ENCODE results near the gene ECE2.
"Not testable (repeated sequence)": the region's sequence is repeated elsewhere in the genome, so short reads cannot be mapped to it uniquely, and the experiment has no call there.

Gene ECE2

DNA sequence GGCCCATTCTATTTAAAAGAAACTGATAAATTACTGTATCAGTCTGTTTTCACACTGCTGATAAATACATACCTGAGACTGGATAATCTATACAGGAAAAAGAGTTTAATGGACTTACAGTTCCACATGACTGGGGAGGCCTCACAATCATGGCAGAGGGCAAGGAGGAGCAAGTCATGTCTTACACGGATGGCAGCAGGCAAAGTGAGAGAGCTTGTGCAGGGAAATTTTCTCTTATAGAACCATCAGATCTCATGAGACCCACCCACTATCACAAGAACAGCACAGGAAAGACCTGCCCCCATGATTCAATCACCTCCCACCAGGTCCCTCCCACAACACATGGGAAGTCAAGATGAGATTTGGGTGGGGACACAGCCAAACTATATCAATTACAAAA, 8.6 kb upstream of the ECE2 start:
- not testable (repeated sequence) for DNase-seq (ENCODE audit: low read depth)

DNA sequence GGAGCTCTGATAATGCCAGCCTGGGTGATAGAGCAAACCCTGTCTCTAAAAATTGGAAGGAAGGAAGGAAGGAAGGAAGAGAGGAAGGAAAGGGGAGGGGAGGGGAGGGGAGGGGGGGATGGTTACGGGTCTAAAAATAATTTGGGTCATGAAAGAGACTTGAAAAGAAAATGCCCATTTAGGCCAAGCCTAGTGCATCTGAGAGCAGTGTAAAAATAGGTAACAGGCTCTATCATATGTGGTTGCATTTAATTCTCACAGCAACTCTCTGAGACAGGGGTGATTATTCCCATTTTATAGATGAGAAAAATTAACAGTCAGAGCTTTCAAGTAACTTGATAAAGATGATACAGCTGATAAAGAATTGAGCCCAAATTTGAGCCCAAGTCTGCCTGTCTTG, 3.6 kb upstream of the ECE2 start:
- DNase-seq (ENCODE audit: low read depth) = no peak

DNA sequence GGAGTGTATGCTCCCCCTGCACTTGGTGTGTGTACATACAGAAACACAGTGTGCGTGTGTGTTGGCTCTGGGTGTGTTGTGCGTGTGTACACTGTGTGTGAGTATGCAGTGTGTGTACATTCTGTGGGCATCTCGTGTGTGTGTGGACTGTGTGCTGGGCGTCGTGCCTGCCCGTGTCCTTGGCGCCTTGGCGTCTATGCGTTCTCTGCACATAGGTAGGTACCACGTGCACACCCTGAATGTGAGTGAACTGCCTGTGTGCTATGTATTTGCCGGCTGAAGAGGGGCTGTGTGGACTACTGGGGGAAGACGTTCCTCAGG, 481 bp upstream of the ECE2 start:
- no peak for DNase-seq (ENCODE audit: low read depth)

DNA sequence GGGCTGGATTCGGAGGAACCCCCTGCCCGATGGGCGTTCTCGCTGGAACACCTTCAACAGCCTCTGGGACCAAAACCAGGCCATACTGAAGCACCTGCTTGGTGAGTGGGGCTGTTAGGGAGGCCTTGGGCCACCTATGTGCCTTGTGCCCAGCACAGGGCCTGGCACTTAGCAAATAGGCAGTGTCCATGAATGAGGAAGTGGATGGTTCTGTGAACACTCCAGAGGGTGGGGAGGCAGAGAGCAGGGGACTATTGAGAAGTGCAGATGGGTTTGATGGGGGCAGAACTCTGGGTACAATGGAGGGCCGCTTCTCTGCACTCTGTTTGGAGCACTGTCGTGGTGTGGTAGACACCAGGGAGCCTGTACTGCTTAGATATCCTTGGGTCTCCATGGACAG, 1.5 kb downstream of the ECE2 start:
- DNase-seq (ENCODE audit: low read depth) = no peak

DNA sequence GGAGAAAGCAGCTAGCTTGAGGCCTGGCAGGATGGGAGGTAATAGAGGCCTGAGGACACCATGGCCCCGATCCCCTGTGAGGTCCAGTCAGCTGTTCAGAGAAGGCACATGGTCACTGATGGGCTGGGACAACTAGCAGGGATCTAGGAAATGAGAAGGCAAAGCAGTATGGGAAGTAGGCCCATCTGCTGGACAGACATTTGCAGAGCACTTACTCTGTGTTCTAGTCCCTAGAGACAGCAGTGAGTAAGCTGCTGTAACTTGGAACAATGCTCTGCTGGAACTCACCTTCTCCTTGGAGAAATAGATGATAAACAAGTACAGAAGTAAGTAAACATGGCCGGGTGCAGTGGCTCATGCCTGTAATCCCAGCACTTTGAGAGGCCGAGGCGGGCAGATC, 7.1 kb downstream of the ECE2 start:
- no peak for DNase-seq (ENCODE audit: low read depth)

DNA sequence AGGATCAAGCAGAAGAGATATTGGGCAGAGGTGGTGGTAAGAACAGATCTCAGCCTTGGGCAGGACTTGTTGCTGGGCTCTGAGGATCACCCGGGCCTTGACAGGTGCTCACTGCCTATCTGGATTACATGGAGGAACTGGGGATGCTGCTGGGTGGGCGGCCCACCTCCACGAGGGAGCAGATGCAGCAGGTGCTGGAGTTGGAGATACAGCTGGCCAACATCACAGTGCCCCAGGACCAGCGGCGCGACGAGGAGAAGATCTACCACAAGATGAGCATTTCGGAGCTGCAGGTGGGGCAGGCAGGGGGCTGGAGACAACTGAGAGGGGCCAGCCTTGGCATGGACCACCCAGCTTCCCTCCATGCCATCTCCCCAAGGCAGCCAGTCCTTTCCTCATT, 7.9 kb downstream of the ECE2 start:
- DNase-seq (ENCODE audit: low read depth) = no peak

- DNase-seq (ENCODE audit: low read depth) = no peak
Measured at GRCh38 chr3:184284696-184285095, 8.9 kb downstream of the ECE2 start.

DNA sequence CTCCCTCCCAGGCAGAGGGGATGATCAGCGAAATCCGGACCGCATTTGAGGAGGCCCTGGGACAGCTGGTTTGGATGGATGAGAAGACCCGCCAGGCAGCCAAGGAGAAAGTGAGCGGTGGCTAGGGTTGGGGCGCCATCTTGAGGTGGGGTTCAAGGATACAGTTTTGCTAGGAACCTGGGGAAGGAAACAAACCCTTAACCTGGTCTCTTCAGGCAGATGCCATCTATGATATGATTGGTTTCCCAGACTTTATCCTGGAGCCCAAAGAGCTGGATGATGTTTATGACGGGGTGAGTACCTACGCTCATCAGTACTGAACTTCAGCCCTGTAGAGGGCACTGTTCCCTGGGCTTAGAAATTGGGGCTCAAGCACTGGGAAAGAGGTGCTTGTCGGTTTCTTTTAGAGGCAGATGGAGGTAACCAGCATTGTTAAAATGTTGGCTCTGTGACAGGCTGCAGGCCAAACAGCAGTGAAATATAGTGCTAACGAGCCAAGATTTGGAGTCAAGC, 13.7 kb downstream of the ECE2 start:
- peak; percentile 28 for DNase-seq (ENCODE audit: low read depth)

DNA sequence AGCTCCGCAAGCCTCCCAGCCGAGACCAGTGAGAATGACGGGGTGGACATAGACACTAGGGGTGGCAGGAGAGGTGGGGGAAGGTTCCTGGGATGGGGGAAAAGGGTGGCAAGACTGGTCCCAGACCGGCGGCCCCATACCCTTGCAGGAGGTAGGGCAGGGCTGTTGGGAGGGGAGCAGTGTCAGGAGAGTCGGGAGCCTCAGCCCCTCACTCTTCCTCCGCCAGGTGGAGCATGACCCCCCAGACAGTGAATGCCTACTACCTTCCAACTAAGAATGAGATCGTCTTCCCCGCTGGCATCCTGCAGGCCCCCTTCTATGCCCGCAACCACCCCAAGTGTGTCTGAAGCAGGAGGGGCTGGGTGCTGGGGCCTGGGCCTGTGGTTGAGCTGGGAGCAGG, 14.5 kb downstream of the ECE2 start:
- DNase-seq (ENCODE audit: low read depth) = no peak

DNA sequence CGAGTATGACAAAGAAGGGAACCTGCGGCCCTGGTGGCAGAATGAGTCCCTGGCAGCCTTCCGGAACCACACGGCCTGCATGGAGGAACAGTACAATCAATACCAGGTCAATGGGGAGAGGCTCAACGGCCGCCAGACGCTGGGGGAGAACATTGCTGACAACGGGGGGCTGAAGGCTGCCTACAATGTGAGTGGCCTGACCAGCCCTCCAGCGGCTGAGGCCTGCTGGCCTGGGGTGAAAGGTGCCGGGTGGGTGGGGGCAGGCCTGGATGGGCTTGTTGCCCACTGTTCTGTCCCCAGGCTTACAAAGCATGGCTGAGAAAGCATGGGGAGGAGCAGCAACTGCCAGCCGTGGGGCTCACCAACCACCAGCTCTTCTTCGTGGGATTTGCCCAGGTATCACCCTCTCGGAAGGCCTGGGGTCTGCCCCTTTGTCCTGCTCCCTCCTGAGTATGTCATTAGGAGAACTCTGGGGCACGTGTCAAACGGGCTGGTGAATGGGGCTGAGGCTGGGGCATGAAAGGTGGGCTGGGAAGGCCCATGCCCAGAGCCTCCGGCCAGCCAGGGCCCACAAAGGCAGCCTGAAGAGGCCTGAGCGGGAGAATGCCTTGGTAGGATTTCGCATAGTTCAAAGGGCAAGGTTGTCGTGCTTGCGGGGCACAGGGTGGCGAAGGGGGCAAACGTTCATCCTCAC, 15.4 kb downstream of the ECE2 start:
- DNase-seq (ENCODE audit: low read depth) = no peak

GRCh38 chr3:184291738-184292445, 16.1 kb downstream of the ECE2 start:
- DNase-seq (ENCODE audit: low read depth) = no peak

DNA sequence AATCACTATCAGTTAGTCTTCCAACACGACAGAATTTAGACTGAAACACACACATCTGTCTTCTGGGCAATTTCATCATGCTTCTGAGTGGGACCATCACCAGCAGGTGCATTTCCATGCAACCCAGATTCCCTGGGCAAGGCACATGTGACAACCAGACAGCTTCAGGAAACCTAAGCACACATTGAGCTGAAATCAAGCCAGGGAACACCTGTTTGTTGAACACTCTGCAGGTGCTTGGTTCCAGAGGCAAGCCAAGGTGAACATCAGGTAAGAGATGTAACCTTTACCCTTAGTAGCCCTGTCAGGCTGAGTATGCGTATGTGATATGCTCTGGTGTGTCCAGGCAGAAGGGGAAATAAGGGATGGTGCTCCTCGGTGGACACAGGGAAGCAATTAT, 19.9 kb downstream of the ECE2 start:
- DNase-seq (ENCODE audit: low read depth) = no peak

- no peak for DNase-seq (ENCODE audit: low read depth)
Measured at GRCh38 chr3:184296616-184297015, 20.8 kb downstream of the ECE2 start.

GRCh38 chr3:184298759-184299487, 23.1 kb downstream of the ECE2 start, which contains the start of gene PSMD2:
PSMD2 (plus strand) TSS chr3:184299241; CDS start chr3:184299267, 26 bp downstream.
- peak; percentile 96 for DNase-seq (ENCODE audit: low read depth)

- DNase-seq (ENCODE audit: low read depth) = no peak
Measured at GRCh38 chr3:184299488-184300377, 23.9 kb downstream of the ECE2 start.

DNA sequence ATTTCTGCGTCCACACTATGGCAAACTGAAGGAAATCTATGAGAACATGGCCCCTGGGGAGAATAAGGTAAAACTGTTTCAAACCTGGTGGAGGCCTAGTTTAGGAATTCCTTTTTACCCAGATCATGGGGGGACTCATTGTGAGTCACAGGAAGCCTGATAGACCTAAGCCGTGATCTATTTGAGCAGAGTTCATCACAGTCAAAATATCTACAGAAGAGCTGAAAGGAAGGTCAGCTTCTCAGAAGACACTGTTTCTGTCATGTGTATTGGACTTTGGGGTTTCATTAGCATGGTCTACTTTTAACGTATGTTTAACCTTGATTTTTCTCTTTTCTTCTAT, 24.5 kb downstream of the ECE2 start:
- no peak for DNase-seq (ENCODE audit: low read depth)

DNA sequence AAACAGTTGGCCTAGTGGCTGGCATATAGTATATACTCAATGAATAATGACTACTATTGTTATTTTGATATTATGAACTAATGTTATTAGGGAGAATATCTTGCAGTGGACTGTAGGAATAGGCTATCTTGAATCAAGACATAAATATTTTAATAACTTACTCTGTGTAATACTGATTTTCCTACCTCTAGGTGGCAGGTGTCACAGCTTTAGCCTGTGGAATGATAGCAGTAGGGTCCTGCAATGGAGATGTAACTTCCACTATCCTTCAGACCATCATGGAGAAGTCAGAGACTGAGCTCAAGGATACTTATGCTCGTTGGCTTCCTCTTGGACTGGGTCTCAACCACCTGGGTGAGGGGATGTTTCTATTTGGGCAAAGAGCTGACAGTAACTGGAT, 29.8 kb downstream of the ECE2 start:
- no peak for DNase-seq (ENCODE audit: low read depth)

- no peak for DNase-seq (ENCODE audit: low read depth)
Measured at GRCh38 chr3:184306341-184306972, 30.6 kb downstream of the ECE2 start.

- DNase-seq (ENCODE audit: low read depth) = no peak
Measured at GRCh38 chr3:184307915-184308314, 32.1 kb downstream of the ECE2 start.

- no peak for DNase-seq (ENCODE audit: low read depth)
Measured at GRCh38 chr3:184308744-184309143, 32.9 kb downstream of the ECE2 start.

- no peak for DNase-seq (ENCODE audit: low read depth)
Measured at GRCh38 chr3:184311633-184312032, 35.8 kb downstream of the ECE2 start.

DNA sequence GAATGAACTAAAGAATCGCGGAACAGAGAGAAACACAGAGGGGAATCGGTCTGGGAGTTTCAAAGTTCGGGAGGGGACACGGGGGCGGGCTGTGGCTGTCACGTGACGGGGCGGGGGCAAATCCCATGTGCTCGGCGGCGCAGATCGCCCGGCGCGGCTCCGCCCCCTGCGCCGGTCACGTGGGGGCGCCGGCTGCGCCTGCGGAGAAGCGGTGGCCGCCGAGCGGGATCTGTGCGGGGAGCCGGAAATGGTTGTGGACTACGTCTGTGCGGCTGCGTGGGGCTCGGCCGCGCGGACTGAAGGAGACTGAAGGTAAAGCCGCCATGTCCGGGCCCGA, 38.5 kb downstream of the ECE2 start, which contains the start of gene EIF4G1:
Gene EIF4G1 (plus strand): TSS at position 244 of the 337 bp plus-strand sequence. CDS start 1,191 bp downstream, outside the sequence.
- DNase-seq (ENCODE audit: low read depth) = peak; percentile 85

Measured in stimulated activated CD8-positive, alpha-beta memory T cell treated with anti-CD3 and anti-CD28 coated beads, Interleukin-15, amount 100 ng/mL, for 24 hours (primary cell).